Activated T-cell treated with anti-CD3 and anti-CD28 coated beads, Interleukin-2, amount 50 U/mL, for 1 hour (primary cell): ENCODE results near the gene XPOT.

Experiments used
- DNase-seq: peaks from one replicate; pipeline ENCODE4 v3.0.0-alpha.2; 2020

The XPOT gene

DNA sequence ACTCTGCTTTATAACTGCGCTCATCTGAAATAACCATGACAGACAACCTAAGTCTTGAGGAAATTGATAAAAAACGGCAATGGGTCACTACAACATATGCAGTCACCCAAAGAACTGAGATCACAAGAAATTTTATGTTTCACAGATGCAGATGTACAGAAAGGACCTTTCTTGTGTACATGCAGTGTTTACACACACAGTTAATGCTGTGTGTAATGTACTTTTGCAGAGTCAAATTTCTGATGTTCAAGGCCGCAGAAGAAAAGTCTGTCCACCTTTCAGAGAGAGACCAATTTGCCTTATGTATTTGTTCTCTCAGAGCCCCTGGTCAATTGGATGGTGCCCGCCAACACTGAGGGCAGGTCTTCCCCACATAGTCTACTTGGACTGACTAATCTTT, 24.8 kb downstream of the XPOT start:
- no peak for DNase-seq

DNA sequence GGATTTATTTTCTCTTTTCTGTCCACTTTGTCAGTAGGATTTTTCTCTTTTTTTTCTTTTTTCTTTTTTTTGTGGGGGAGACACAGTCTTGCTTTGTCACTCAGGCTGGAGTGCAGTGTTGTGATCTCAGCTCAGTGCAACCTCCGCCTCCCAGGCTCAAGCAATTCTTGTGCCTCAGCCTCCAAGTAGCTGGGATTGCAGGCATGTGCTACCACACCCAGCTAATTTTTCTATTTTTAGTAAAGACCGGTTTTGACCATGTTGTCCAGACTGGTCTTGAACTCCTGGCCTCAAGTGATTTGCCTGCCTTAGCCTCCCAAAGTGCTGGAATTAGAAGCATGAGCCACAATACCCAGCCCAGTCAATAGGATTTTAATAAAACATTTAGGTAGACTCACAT, 26.7 kb downstream of the XPOT start:
- no peak for DNase-seq

DNA sequence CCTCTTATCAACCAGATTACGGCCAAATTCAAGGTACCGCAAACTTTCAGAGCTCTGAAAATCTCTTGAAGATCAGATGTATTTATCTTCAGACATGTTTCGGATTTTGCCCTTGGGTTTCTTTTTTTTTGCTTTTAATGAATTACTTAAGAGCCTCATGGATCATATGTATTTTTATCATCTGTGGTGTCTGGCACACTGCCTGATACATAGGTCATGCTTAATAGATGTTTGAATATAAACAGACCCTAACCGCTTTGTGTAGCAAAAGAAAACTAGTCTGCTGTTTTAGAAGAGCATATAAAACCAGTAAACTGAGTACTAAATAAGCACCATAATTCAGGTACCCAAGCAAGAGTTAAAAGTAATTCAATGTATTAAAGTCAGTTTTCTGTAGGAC, 27.6 kb downstream of the XPOT start:
- DNase-seq = no peak

DNA sequence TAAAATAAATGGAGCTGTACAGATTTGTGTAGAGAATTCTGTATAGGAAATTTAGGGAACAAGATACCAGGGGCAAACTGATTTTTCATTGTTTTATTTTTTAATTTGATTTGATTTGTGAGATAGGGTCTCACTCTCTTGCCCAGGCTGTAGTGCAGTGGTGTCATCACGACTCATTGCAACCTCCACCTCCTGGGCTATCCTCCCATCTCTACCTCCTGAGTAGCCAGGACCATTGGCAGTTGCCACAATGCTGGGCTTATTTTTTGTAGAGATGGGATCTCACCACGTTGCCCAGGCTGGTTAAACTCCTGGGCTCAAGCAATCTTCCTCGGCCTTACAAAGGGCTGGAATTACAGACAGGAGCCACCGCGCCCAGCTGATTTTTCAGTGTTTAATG, 29.7 kb downstream of the XPOT start:
- DNase-seq = no peak

DNA sequence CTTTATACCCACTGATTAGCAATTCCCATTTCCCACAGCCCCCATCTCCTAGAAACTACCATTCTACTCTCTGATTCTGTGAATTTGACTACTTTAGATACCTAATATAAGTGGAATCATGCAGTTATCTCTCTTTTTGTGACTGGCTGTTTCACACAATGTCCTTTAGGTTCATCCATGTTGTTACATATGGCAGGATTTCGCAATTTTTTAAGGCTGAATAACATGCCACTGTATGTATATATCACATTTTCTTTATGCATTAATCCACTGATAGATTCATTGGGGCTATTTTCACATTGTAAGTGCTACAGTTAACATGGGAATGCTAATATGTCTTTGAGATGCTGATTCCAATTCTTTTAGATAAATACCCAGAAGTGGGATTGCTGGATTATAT, 35.9 kb downstream of the XPOT start:
- DNase-seq = no peak

DNA sequence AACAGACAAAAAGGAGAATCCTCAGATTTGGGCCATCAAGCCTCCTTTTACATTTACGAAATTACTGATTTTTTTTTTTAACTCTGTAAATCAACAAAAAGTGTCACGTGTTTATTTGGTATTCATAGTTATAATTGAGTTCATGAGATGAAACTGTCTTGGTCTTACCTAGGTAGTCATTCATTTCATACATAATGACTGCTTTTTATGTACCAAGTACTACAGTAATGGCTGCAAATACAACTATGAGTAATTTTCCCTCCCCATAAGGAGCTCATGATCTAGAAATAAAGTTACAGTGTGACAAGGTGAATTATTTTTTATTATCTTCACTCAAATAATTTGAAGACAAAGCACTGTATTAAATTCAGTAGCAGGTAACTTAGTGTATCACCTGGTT, 41.3 kb downstream of the XPOT start:
- DNase-seq = no peak

DNA sequence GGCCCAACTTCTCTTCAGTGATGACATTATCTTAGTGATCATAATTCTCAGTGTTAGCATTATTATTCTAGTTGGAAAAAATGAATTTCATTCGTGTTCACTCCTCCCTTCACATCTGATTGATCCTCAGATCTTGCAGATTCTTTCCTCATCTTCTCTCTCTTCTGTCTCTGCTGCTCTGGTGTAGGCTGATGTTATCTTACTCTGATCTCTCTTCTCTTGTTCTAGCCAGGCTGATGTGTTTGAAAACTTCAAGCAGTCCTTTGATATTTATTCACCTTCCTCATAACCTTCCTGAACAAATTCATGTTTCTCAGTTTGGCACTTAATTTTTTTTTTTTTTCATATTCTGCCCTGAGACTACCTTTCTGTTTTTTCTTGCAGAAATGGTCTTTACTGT, 42.1 kb downstream of the XPOT start:
- DNase-seq = no peak

DNA sequence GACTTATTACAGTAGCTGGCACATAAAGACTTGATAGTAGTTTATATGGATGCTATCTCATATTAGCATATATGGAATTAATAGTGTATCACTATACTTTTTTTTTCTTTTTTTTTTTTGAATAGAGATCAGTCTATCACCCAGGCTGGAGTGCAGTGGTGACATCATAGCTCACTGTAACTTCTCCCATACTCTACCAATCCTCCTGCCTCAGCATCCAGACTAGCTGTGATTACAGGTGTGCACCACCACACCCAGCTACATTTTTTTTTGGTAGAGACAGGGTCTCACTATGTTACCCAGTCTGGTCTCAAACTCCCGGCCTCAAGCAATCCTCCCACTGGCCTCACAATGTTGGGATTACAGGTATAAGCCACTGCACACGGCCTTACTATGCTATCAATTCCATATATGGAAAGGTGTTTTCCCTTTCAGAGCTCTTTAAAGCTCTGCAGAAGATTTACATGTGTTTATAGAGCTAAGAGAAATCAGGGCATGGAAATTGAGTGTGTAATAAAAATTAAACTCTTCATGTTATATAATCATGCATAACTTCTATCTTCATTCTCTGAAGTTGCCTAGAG, 46.0 kb downstream of the XPOT start:
- no peak for DNase-seq

DNA sequence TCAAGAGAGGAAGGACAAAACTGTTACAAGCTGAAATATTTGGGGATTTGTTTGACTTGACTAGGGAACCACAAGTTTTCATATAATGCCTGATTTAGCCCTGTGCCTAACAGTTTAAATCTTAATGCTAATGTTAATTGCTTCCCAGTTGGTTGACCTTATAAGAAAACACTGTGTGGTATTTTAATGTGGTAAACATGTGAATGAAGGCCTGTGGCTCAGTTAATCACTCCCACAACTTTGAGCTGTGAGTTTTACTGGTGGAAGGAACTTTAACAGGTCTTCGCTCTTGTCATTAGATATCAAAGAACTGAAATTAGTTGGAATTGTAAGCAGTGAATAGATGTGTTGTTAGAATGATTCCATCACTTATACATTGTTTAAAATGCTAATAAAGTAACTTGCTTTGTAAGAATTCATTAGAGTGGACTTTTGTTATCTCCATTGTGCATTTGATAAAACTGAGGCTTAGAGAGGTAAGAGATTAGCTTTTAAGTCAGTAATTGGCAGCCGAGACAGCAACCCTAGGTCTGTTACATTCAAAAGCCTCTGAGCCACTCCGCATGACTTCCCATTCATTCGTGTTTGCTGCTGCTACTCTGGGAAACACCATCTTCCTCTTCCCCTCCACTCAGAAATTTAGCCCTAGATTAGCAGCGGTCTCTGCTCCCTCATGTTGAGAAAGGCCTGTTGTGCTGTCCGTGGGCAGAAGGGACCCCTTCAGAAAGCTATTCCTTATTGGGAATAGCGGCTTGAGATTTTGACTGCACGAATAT, 46.7 kb downstream of the XPOT start:
- DNase-seq = no peak

DNA sequence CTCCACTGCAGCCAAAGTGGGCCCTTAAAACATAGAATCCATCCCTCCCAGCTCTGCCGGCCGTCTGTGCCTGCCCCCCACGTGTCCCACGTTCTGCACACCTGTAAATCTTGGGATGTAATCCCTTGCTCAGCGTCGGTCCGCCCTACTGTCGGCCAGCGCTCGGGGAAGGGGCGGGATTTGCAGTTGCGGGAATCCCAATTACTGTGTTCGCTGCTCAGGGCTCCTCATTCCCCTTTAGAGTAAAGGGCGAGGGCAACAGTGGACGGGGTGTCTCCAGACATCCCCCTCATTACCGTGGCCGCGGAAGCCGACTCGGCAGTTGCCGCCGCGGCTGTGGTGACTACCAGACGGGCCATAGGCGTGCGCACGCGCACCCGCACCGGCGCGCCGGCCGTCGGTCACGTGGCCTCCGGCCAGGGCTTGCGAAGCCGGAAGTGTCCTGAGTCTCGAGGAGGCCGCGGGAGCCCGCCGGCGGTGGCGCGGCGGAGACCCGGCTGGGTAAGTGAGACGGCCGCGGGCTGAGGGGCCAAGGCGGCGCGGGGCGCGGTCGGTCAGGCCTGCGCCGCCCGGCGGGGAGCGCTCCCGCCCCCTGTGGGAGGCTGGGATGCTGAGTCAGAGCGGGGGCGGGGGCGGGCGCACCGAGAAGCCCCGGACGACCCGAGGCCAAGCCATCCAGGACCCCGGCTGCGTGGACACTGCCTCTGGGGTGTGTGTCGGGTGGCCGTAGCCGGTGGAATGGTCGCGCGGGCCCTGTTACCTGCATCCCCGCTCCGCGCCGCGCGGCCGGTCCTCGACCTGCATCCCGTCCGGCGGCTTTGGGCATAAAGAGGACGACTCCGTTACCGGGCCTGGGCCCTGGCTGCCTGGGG, 47.7 kb downstream of the XPOT start, which contains the start of gene TBK1:
Gene TBK1 (plus strand): TSS at position 434 of the 872 bp plus-strand sequence. CDS start 3,751 bp downstream, outside the sequence.
- peak; percentile 67 for DNase-seq

DNA sequence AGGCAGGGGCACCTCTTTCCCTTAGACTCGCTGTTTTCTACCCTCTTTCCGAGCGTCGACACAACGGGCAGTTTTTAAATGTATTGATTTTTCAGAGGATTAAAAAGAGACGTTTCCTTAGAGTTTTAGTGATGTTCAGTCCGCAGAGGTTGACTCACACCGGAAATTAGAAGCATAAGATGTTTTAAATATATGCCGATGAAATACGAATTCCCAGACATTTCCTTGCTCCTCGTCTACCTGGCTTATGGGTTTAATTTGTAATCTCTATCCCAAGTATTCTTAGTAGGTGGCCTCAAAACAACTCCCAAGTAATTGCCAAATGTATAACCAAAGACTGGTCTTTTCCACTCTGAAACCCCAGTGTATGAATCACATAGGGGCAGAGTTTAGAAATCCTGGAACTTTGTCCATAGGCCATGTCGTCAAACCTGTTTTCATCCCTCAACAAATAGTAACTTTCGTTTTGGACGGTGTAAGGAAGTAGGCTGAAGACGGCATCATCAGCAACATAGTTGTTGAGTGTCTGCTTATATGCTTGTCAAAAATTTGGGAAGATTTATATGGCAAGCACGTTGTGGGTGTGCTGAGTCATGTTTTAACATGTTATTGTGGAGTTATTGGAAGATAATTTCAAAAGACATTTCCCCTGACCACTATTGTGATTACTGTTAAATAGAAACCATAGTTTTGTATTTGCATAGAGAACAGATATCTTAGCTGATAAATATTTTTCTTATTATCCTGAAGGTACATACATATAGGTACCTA, 48.6 kb downstream of the XPOT start:
- no peak for DNase-seq

DNA sequence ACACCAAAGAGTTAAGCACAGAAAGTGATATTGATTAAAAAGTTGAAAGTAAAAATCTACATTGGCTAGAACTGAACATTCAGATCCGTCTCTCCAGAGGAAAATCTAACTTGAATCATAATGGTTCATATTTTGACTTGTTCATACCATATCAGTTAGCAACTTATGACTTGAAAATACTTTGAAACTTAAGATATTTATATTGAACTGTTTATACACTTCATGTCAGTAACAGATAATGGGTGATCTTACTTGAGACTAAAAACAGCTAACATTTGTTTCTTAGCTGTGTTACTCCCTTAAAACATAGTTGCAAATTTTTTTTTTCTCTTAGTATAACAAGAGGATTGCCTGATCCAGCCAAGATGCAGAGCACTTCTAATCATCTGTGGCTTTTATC, 51.3 kb downstream of the XPOT start:
- DNase-seq = no peak

DNA sequence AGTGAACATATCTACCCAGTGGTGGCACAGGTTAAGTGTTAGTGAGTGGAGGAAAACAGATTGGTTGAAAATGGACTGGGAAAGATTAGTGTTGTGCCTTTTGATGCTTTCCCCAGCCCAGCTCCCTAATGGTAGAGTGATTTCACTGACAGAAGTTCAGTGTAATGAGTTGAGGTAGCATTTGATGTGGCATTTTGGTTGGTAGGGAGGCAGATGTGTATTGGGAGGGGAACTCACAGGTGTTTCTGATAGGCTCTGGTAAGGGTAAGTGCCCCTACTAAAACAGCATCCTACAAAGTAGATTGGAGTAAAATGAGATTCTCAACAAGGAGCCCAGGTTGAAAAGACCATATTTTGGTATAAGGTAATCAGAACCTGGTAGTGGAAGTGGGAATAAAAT, 51.9 kb downstream of the XPOT start:
- DNase-seq = no peak

DNA sequence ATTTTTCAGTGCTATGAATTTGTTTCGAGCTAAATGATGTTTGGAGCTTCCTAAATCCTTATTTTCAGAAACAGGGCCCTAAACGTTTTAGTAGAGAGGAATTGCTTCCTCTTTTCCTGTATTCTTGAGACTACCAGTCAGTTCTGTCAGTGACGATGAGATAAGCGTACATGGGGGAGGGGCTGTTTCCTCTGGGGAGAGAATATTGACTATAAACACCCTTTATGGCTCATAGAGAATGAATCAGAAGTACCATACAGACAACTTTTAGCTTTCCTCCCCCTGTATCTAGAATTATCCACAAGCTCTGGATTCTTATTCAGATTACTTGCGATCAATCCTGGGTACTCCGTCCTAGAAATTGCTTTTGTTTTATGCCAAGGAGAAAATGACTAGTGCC, 52.8 kb downstream of the XPOT start:
- no peak for DNase-seq

DNA sequence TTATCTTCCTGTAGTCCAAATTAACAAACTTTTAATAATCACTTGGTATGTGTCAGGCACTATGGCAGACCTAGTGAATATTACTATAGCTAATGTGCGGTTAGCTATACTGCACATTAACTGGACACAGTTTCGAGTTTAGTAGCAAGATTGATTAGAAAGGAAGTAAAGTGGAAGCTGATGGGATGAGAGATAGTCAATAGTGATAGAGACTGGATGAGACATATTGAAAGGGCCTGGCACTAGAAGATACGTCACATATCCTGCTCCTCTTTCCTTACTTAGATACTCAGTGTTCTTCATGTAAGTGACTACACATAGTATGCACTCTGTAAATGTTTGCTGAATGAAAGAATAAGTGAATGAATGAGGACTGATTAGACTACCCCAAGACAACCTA, 53.3 kb downstream of the XPOT start:
- DNase-seq = no peak

DNA sequence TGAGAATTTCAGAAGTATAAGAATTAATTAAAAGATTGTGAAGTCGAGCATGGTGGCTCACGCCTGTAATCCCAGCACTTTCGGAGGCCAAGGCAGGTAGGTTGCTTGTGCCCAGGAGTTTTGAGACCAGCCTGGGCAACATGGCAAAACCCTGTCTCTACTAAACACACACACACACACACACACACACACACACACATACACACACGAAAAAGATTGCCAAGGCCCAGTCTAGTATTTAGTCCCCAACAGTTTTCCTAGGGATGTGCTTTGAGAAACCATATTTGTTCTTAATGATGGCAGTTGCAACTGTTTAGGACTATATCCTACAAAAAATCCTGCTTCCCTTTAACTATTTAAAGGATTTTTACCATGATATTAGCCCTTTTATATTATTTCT, 53.7 kb downstream of the XPOT start:
- no peak for DNase-seq

DNA sequence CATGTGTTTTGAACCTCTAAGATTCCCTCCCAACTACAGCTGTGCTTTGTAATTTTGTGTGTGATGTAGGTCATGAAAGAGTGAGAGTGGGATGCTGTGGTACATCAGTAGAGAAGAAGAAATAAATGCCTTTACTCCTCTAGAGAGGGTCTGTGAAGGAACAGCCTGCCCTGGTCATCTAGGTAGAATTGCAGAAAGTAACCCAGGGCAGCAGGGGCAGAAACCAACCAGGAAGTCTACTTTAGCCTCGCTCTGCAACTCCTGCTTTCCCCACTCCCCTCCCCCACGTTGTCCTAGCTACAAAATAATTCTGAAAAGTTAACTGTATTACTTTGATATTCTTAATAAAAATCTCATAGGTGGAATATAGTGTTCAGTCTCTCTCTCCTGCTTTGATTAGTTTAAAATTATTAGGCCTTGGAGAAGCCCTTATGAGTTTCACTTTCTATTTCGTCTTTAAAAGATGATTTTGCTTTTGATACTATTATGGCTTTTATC, 55.3 kb downstream of the XPOT start:
- no peak for DNase-seq

DNA sequence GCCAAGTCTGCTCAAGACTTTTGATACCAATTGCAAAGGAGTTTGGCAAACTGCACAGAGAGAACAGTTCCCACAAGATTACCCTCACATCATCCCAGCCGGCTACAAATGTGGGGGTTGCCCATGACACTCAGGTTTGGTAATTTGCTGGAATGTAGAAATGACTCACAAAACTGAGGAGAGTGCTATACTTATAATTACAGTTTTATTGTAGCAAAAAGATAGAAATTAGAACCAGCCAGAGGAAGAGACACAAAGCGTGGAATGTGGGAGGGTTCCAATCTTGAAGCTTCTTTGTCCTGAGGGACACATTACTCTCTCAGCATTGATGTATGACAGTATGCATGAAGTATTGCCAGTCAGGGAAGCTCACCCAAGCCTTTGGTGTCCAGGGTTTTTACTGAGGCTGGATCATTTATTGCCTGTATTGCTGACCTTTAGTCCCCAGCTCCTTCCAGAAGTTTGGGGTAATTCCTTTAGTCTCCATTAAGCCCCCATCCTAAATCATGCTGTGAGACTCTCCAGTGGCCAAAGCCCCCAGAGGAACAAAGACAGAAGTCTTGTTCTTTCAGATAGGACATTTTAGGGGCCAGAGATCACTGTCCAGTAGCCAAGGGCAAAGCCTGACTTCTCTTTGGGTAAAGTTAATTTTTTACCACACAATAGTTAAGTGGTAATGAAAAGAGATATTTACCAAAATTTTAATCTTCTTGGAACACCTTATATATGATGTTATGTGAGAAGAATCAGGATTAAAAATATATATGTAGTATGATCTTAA, 57.6 kb downstream of the XPOT start:
- DNase-seq = no peak

DNA sequence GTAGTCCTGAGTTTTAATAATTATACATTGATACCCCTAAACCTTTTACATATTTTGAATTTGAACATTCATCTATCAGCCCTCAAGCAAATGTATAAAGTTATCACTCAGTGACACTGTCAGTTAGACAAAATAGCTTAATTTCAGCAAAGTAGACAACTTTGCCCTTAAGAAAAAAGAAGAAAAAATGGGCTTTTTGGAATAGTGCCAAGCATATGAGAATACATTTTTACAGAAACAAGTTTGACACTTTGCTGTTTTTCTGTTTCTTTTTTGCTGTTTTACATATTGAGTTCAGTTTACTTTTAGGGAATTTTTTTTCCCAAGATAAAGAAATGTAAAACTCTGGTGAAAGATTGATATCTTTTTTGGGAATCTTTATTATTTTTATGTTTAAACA, 62.0 kb downstream of the XPOT start:
- no peak for DNase-seq

DNA sequence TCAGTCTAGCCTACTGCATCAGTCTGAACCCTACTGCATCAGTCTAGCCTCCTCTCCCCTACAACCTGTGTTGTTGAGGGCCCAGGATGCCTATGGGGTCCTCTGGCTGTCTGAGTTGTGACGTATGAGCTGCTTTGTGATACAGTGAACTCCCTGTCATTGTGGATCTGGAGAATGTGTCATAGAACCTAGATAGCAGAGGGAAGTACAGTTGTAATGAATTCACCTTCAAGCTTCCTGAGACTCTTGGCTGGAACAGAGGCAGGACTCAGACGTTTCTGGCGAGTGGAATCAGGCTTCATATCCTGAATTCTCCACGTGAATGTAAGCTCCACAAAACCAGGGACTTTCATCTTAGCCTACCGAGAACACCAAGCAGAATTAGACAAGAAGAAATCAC, 64.8 kb downstream of the XPOT start:
- DNase-seq = no peak

DNA sequence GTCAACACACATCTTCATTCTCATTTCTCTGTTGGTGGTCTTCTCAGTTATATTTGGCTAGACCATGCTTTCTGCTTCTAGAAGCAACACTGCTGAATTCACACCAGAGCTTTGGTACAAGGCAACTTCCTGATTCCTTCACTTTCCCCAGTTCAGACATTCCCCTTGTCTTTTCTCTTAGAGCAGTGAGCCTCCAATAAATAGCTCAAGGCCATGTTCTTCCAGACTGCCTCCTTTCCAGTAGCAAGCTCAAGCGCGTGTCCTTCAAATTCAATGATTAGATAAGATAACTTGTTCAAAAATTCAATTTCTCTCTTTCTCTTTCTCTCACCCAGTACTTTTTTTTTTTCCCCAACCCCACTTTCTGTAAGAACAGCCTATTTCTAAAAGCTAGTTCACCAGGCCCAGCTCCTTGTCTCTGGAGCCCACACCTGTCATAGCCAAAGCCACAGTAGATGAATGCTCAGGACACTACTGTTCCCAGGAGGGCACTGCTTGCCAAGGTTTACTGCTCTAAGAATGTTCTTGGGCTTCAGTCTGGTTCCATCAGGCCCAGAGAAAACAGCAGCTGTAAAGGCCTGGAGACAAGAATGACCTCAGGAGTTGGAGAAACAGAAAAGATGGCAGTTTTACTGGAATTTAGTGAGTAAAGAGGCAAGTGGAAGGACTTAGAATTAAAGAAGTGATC, 65.4 kb downstream of the XPOT start:
- DNase-seq = no peak
